Fibroblast of pulmonary artery (primary cell): ENCODE data around the gene CKAP2L.

ENCODE experiments used
- DNase-seq: peaks from one replicate; pipeline ENCODE4 v3.0.0-alpha.2; 2010; ENCODE audit warnings: low read depth
- H3K4me3 ChIP-seq: replicated peaks from 2 replicates; pipeline ENCODE4 v1.5.1; 2011; ENCODE audit warnings: low read depth, mild to moderate bottlenecking, control low read depth, low read length, moderate library complexity
- TF ChIP-seq, protein P1 (sequence below): IDR thresholded peaks from 2 replicates; pipeline ENCODE4 v1.5.1; 2011; ENCODE audit warnings: mild to moderate bottlenecking, control low read depth, low read length, inconsistent platforms; ENCODE audit errors: missing control alignments

The CKAP2L gene

GRCh38 chr2:112791019-112791418, 26.6 kb upstream of the CKAP2L start:
- TF ChIP-seq, protein P1, sequence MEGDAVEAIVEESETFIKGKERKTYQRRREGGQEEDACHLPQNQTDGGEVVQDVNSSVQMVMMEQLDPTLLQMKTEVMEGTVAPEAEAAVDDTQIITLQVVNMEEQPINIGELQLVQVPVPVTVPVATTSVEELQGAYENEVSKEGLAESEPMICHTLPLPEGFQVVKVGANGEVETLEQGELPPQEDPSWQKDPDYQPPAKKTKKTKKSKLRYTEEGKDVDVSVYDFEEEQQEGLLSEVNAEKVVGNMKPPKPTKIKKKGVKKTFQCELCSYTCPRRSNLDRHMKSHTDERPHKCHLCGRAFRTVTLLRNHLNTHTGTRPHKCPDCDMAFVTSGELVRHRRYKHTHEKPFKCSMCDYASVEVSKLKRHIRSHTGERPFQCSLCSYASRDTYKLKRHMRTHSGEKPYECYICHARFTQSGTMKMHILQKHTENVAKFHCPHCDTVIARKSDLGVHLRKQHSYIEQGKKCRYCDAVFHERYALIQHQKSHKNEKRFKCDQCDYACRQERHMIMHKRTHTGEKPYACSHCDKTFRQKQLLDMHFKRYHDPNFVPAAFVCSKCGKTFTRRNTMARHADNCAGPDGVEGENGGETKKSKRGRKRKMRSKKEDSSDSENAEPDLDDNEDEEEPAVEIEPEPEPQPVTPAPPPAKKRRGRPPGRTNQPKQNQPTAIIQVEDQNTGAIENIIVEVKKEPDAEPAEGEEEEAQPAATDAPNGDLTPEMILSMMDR: no peak
- no peak for DNase-seq
- H3K4me3 ChIP-seq: no peak overlapping the region

DNA sequence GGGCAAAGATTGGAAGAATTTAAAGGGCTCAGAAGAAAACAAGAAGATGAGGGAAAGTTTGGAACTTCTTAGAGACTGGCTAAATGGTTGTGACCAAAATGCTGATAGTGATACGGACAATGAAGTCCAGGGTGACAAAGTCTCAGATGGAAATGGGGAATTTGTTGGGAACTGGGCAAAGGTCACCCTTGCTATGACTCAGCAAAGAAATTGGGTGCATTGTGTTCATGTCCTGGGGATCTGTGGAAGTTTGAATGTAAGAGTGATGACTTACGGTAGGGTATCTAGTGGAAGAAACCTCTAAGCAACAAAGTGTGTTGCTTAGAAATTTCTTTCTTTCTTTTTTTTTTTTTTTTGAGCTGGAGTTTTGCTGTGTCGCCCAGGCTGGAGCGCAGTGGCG, 25.9 kb upstream of the CKAP2L start:
- DNase-seq: no peak
- TF ChIP-seq, protein P1: no peak
- no peak overlapping the region for H3K4me3 ChIP-seq

DNA sequence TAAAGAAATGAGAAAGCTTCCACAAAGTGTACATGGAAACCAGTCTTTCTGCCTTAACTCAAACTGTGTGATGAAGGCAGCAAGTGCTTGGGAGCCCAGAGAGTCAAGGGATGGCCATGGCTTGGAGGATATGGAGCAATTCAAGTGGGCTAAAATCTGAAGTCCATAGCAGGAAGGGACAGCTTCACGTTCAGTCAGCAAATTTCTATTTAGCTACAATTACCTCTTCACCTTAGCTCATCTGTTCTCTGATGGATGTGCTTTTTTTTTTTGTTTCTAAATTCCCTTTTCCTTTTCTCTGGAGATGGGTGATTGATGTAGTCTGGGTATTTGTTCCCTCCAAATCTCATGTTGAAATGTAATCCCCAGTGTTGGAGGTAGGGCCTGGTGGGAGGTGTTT, 24.8 kb upstream of the CKAP2L start:
- H3K4me3 ChIP-seq: no peak overlapping the region
- TF ChIP-seq, protein P1: no peak
- no peak for DNase-seq

GRCh38 chr2:112788653-112789052, 24.2 kb upstream of the CKAP2L start:
- TF ChIP-seq, protein P1: no peak
- no peak overlapping the region for H3K4me3 ChIP-seq
- DNase-seq: no peak

GRCh38 chr2:112787729-112788393, 23.5 kb upstream of the CKAP2L start:
- DNase-seq: no peak
- H3K4me3 ChIP-seq: no peak overlapping the region
- TF ChIP-seq, protein P1: no peak

GRCh38 chr2:112787294-112787693, 22.9 kb upstream of the CKAP2L start:
- H3K4me3 ChIP-seq: no peak overlapping the region
- DNase-seq: peak; percentile 80
- TF ChIP-seq, protein P1: no peak
